Measurements from ENCODE around the gene ZNF75A.

ZNF75A gene

GRCh38 chr16:3289998-3290673 lies 15.2 kb upstream of the ZNF75A start:
- no peak for DNase-seq

DNA sequence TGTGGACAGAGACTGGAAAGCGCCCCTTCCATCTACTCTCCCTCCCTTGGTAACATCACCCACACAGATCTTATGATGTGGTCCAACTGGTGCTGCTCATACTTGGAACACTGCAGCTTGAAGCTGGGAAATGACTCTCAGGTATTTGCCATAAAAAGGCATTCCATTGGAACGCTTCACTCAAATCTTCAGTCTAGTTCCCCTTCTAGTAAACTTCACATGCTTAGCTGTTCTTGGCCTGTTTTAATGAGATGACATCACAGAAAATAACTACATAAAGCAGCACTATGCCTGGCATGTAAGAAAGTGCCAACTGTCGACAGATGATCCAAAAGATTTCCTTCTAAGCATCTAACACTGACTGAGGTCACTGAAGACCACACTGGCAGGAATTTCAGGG lies 12.7 kb upstream of the ZNF75A start:
- DNase-seq, result no peak

- DNase-seq, result no peak
These were observed 10.1 kb upstream of the ZNF75A start for GRCh38 chr16:3295209-3295608.

GRCh38 chr16:3295783-3296182 lies 9.5 kb upstream of the ZNF75A start:
- no peak for DNase-seq

- DNase-seq, result no peak
These were observed 927 bp upstream of the ZNF75A start for GRCh38 chr16:3304370-3304769.

- DNase-seq, result no peak
These were observed 781 bp downstream of the ZNF75A start for GRCh38 chr16:3306078-3306477.

DNA sequence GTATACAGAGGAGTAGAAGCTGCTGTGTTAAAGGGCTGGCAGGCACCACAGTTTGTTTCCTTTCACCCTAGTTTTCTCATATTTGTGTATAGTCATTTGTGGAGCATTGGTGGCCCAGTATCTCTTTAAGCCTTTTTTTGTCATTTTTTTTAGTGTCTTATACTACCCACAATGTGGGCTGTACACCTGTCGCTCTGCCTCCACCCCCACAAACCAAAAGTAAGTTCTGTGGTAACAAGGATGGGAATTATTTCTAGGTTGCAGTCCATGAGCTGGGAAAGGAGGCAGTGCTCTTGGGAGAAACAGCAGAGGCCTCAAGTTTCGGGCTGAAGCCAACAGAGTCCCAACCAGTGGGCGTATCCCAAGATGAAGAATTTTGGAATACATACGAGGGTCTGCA lies 6.2 kb downstream of the ZNF75A start:
- DNase-seq, result no peak

DNA sequence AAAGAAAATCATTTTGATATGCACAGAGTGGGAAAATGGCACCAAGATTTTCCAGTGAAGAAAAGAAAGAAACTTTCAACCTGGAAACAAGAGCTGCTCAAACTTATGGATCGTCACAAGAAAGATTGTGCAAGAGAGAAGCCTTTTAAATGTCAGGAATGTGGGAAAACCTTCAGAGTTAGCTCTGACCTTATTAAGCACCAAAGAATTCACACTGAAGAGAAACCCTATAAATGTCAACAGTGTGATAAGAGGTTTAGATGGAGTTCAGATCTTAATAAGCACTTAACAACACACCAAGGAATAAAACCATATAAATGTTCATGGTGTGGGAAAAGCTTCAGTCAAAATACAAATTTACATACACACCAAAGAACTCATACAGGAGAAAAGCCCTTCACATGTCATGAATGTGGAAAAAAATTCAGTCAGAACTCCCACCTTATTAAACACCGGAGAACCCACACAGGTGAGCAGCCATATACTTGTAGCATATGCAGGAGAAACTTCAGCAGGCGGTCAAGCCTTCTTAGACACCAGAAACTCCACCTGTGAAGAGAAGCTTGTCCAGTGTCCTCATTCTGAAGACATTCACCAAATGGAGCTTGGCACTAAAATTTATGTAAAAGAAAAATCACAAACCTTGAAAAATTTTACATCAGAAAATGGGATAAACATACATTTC lies 12.2 kb downstream of the ZNF75A start:
- no peak for DNase-seq

DNA sequence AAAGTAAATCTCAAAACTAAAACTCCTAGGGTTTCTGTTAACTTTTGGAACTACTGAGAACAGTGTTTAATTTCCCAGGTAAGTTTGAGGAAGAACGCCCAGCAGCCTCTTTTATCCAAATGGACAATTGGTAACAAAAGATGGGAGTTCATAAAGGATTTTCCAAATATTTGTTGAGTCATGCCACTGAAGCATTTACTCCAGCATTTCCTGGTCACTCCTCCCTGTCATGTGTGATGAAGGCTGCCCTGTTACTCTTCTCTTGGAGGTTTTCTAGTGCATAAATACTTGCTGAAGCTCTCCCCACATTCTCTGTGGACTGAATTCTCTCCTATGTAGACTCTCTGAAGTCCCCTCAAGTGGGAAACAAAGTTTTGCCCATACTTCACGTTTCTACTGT lies 16.5 kb downstream of the ZNF75A start:
- no peak for DNase-seq

DNA sequence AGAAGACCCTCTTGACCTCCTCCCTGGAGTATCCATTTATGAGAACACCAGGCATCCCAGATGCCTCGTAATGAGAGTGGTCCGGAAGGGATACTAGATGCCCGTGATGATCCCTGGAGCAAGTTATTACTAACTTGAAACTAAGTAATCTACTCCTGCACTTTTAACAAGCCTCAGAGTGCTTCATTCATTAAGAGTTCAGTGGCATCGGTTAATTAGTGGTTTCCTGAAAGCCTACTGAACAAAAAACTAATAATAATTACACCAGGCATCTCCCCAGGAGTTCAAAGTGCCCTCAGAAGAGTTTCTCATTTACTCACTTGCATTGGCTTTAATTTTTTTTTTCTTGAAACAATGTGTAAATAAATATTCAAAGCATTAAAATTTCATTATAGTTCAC lies 22.2 kb downstream of the ZNF75A start:
- DNase-seq, result no peak

DNA sequence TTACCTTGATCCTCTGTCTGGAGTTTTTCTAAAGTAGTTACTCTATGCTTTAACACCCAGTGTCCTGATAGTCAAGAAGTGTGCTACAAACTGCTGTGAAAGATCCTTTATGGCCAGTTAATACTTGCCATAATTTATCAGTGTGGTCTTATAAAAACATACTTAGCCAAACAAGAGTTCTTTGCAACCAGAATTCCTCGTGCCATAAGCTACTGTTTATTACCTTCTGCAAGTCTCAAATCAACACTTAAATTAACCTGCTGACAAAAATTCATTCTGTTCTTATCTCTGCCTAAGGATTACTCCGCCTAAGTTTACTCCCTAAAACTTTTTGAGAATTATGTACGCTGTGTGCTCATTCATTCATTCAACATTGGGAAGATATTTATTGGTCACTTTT lies 22.8 kb downstream of the ZNF75A start:
- no peak for DNase-seq

DNA sequence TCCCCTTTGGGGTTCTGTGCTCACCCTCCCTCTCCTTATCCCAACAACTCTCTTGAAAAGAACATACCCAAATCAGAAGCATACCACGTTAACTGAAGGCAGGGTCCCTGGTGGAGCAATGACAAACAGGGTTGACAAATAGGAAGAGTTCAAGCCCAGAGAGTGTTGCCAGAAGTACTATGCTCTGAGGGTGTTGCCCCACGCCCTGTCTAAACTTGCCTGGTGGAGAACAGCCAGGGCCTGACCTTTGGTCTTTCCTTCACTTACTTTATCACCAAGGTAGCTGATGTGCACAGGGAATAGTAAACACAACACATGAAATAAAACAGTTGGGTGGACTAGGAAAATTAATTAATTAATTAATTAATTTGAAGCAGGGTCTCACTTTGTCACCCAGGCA lies 23.3 kb downstream of the ZNF75A start:
- DNase-seq, result no peak

- no peak for DNase-seq
These were observed 40.7 kb downstream of the ZNF75A start for GRCh38 chr16:3346041-3346440.

- DNase-seq, result no peak
These were observed 42.3 kb downstream of the ZNF75A start for GRCh38 chr16:3347586-3347985.

GRCh38 chr16:3348547-3349167 lies 43.4 kb downstream of the ZNF75A start:
- peak; percentile 2 for DNase-seq

GRCh38 chr16:3349175-3349574 lies 43.9 kb downstream of the ZNF75A start:
- peak; percentile 37 for DNase-seq

- DNase-seq, result no peak
These were observed 50.3 kb downstream of the ZNF75A start, which contains the start of gene OR2C1 for GRCh38 chr16:3355589-3355988. TSS of gene OR2C1 (plus strand) at chr16:3355889. CDS start at chr16:3355941, 52 bp downstream.

DNA sequence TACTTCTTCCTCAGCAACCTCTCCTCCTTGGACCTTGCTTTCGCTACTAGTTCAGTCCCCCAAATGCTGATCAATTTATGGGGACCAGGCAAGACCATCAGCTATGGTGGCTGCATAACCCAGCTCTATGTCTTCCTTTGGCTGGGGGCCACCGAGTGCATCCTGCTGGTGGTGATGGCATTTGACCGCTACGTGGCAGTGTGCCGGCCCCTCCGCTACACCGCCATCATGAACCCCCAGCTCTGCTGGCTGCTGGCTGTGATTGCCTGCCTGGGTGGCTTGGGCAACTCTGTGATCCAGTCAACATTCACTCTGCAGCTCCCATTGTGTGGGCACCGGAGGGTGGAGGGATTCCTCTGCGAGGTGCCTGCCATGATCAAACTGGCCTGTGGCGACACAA lies 50.8 kb downstream of the ZNF75A start:
- DNase-seq, result peak; percentile 58

GRCh38 chr16:3358871-3359270 lies 53.6 kb downstream of the ZNF75A start:
- no peak for DNase-seq

DNA sequence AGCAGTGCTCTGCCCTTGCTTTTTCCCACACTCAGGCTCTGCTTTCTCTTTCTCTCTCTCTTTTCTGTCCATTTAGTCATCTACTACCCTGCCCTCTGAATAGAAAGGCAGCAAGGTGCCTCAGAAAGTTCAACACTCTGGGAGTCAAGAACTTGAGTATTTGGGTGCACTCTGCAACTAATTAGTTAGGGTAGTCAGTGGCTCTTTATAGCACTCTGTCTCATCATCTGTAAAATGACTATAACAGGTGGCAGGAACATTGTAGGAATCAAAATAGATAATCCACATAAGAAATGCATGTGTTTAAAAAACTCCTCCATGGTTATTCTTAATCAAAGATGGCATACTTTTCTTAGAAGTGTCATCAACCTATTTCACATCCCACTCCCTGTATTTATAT lies 57.6 kb downstream of the ZNF75A start:
- DNase-seq, result no peak

DNA sequence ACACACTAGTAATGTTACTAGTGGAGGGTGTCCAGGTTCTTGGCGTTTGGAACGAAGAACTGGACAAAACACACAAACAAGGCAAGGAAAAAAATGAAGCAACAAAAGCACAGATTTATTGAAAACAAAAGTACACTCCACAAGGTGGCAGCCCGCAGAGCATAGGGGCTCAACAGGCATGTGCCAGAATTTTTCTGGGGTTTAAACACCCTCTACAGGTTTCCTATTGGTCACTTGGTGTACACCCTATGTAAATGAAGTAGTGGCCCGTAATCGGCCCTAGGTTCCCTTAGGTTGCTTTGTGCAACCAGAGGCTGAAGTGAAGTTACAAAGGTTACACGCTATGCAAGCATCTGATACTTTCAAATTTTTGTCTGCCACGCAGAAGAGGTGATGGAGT lies 58.5 kb downstream of the ZNF75A start:
- DNase-seq, result no peak

DNA sequence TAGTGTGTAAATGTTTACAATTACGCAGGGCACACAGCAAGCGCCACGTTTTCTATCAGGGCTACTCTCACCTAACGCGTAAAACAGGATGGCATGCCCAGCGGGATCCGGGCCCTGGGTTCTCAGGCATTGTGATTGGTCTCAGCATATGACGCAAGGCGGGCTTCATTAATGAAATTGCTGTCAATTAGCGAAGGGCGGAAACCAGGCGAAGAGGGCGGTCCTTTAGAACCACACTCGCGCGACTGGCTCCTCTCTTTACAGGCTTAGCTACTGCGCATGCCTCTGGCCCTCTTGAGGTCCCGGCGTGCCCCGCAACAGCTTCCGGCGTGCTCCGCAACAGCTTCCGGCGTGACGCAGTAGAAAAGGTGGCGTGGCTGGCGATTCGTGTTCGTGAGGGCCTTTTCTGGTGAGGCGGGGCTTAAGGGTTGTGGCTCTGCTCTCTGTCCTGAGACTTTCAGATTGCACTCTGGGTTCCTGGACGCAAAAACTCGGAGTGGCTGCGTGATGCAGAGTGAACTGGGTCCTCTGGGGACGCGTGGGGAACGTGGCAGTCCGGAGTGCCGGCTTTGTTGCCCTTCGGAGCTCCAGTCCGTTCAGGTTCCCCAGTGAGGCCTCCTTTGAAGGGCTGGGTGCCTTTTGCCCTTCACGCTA lies 59.6 kb downstream of the ZNF75A start:
- peak; percentile 96 for DNase-seq

All from NCI-H146 (cell line).